GM18519 (cell line): ENCODE data around the gene PTPN14.

Experiments used
- ATAC-seq: cut with Tn5 transposase; IDR thresholded peaks from one replicate; pipeline ENCODE4 v1.9.1; 2021; ENCODE audit warnings: mild to moderate bottlenecking, moderate library complexity; ENCODE audit not compliant: unreplicated experiment, low FRiP score

Gene PTPN14

DNA sequence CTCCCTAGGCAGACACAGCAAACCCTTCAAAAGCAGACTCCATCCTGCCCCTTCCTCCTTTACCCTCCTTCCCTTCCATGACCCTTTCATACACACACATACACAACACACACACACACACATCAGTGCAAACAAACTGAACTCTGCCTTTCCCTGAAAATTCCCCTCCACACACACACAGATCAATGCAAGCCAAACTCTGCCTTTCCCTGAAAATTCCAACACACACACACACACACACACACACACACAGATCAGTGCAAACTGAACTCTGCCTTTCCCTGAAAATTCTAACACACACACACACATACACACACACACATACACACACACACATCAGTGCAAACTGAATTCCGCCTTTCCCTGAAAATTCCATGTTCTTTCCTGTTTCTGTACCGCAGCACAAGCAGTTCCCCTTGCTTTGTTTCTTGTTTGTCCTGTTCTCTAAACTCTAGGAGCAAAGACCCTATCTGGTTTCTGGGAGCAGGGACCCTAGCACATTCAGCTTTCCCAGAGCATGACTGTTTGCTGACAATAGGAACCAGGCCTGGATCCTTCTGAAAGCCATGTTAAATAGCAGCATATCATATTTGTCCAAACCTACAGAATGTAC lies 91.0 kb downstream of the PTPN14 start:
- ATAC-seq, result no peak

DNA sequence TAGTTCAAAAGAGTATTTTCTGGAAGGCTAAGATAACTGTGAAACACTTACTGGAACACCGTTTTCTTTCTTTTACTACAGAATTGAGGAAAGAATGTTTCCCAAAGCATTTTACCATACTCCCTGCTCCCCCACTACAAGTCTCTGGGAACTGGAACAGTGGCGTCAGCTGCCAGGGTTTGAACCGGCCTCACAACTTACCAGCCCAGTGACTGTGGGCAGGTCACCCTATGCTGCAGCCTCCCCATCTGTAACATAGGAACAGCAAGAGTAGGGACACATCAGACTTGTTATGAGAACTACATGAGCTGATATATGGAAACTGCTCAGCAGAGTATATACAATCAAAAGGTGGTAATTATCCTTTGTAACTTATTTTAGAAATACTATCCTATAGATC lies 91.5 kb downstream of the PTPN14 start:
- no peak for ATAC-seq

DNA sequence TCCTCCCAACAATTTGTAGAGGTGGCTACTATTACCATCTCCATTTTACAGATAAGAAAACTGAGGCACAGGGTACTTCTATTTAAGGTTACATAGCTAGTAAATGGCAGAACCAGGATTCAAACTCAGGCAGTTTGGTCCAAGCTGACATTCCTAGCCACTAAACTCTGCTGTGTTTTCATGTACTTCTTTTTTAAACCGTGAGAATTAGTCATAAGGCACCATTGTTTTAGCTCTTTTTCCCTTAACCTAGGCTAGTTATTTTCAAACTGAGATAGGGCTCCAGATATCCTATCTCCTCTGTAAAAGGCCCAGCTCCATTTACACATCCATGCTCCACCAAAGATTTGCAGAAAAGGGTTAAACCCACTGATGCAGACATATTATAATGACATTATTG lies 92.9 kb downstream of the PTPN14 start:
- ATAC-seq, result no peak

DNA sequence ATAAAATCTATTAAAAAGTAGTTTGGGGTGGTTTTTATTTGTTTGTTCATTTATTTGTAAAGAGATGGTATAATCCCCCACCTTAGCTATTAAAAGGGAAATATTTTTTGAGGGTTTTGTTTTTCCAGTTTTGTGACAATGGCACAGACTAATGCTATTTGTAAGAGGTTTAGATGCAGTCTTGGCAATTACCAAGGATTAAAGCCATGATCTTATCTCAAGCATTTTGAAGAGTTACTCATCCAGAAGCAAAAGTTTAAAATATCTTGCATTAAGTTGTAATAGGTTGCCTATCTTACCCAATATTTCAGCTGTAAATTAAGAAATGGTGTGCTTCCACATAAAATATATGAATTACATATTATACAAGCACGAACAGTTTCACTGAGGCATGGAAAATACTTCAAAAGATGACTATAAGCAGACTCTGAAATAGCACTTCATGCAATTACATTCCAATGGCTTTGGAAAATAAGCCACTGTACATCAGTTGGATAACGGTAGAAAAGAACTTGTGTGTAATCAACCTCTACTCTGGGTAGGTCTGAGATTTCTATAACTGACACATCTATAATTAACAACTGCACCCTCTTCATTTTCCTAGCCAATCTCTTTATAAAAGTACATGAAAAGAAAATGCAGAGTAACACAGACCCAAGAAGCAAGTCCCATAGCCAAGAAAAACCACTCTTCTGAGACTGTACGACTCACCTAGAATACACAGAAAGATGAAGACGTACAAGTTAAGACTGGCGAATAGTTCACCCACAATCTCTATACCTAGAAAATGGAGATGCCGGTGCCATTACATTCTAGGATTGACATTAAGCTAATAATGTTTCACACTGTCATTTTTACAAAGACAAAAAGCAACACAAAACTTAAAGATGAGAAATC lies 95.2 kb downstream of the PTPN14 start:
- no peak for ATAC-seq

DNA sequence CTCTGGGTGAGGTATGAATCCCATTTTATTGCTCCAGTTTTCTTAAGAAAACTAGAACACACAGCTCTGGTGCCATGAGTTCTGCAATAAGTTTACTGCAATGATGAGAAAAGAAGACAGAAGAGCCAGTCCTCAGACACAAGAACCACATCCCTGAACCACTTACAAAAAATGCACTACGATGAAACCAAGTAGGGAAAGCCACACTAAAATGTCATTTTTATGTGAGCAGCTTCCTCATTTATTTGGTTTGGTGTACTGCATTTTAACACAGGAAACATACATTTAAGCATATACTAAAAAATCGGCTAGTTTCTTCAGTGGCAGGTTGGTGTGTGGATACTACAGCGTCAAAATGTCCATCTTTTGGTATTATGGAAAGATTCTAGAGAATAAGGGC lies 95.9 kb downstream of the PTPN14 start:
- ATAC-seq, result no peak

DNA sequence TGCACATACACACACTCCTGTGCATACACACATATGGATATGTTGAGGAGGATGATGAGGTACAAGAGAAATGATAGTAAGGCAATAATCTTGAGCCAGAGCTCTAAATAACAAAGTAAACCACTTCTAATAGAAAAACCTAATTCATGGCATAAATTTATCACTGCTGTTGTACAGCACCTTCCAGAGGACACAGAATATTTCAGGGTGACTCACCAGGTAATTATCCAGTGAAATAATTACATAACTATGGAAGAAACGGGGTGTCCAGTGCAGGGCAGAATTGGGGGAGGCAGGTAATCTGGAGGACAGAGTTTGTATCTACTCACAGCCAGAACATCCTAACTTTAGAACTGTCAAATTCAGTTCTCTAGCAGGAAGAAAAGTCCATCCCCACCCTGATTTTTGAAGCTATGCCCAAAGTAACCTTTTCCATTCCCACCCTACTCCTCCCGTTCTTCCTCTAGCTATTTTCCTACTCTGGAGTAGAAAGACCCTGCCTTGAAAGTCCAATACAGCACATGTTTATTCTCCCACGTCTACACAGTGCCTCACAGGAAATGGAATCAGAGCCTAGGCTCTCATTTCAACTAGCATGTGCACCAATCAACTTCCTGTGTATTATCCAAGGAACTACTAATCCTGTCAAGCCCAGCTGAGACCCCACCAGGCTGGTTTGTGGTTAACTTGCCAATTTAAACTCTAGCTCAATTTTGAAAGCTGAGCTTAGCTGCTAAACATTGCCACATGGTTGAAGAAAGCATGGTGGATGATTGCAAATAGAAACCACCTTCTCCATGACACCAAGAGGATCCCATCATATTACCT lies 96.6 kb downstream of the PTPN14 start:
- ATAC-seq, result no peak

DNA sequence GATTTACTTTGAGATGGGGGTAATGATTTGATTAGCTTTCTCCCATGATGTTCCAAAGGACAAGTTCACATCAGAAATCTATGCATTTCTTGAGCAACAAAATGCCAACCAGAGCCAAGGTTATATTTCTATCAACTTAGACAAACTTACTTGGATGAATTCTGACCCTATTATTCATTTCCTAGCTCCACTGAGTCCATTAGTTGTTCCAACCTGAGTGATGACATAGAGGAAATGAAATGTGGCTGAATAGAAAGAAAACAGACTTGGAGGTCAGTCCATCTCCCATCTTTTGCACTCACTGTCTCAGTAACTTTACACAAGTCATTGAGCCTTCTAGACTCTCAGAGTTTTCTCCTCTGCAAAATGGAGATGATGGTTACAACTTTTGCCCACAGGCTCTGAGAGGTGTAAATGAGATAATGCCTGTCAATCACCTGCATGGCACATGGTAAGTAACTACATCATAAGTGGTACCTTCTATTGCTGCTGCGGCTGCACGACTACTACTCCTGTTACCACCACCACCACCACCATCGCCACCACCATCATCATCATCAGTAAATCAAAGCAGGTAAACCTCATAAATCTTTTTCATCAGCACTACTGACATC lies 98.2 kb downstream of the PTPN14 start:
- no peak for ATAC-seq

DNA sequence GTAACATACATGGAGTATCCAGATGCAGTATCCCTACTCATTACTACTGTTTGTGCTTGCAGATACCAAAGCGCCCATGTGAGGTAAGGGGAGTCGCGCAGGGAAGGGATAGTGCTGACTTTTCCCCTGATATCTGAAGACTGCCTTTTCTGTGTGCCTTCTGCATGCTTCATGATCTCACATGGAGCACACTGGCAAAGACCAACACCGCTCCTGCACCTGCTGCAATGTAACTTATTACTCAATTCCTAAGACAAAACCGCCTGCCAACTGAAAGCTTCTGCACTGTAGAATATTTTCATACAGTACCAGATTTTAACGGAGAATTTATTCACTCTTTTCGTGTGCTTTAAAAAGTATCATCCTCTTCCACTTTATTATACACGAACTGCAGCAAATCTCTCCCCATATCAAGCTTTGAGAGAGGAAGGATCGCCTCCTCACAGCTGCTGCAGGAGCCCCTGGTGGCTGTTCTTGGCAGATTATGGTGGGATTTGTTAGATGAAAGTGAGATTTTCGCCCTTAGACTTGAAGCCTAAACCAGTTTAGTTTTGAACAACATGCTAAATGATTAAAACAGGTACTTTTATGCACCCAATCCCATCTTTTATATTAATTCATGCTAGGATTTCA lies 99.1 kb downstream of the PTPN14 start:
- no peak for ATAC-seq

DNA sequence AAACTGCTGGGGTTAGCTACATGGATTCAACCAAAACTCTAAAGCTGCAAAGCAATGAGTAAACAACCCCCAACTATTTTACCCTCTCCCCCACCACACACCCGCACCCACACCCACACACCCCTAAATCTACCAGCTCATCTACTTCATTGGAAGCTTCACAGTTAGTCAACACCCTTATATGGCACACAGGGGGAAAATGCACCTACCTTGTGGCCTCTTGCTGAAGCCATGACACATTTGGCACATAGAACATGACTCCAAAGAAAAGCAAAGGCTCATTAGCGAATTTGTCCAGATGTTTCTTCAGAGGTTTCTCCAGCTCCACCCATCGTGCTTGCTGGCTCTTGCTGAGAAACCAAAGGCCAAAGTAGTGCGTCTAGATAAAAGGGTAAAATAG lies 99.8 kb downstream of the PTPN14 start:
- ATAC-seq, result no peak

DNA sequence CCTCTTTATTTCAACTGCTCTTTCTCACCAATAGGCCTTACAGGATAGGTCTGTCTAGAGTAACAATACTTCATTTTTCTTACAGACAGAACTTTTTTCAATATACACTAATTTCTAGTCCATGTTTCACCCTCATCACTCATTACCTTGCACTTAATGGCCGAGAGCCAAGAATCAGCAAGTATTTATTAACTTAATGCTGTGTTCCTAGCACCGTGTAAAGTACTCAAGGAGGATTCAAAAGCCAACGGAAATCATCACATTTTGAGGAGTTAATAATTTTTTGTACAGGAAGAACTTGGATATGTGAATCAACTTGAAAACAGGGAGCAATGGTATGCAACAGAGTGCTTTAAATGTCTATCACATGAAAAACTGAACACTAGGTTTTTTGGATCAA lies 102.0 kb downstream of the PTPN14 start:
- no peak for ATAC-seq

DNA sequence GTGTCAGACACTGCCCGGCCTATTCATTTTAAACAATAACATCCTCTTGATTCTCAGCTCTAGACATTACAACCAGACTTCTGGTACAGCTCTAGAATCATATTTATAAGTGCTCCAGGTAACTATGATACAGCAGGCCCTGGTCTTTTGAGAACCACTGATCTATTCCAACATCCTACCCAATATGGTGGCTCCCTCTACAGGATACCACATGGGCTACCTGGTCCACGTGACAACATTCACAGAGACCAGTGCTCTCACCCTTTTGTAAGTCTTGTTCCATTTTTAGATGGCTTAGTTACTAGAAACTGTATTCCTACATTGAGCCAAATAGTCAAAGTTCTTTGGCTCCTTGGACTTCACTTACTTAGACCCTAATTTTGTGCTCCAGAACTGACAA lies 102.9 kb downstream of the PTPN14 start:
- no peak for ATAC-seq

DNA sequence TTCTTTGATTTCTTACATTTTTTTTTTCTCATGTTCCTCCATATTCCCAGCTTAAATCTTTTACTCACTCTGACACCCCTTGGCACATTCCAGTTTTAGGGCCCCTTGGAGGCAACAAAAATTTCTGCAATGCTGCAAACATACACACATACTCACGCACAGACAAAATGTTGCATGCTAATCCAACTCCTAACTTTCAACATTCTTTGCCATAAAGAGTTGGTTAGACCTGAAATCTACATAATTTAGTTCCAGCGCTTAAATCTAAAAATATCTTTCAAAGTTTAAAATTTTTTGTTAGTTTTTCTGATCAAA lies 103.9 kb downstream of the PTPN14 start:
- no peak for ATAC-seq

DNA sequence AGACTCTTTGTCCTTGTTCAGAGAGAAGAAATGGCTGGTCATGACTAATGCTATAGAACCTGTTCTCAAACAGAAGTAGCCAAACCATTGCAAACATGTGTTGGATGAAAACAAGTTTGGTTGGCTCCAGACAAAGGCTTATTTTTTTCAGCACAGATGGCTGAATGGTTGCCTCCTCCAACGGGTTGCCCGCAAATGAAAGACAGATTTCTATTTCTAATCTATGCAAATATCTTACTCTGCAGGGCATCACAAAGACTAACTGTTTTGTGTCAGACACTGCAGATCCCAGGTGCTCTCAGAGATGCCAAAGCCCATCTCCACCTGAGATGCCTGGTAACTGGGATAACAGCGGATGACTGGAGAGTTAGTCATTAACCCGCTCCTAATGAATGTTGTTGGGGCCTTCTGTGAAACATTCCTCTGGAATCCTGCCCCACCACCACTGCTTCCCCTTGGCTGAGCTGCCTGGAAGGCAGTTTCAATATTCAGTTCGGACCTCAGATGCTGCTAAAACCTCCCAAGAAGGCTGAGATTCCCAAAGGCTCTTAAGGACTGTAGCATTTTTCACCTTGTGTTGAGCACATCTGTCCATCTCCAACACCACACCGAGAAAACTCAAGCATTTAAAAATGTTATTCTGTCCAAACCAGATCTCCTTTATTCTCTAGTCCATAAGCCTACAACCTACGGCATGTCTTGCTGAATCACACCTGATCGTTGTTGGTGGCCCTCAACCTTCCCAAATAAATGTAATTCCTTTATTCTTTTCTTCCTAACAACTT lies 104.4 kb downstream of the PTPN14 start:
- no peak for ATAC-seq

DNA sequence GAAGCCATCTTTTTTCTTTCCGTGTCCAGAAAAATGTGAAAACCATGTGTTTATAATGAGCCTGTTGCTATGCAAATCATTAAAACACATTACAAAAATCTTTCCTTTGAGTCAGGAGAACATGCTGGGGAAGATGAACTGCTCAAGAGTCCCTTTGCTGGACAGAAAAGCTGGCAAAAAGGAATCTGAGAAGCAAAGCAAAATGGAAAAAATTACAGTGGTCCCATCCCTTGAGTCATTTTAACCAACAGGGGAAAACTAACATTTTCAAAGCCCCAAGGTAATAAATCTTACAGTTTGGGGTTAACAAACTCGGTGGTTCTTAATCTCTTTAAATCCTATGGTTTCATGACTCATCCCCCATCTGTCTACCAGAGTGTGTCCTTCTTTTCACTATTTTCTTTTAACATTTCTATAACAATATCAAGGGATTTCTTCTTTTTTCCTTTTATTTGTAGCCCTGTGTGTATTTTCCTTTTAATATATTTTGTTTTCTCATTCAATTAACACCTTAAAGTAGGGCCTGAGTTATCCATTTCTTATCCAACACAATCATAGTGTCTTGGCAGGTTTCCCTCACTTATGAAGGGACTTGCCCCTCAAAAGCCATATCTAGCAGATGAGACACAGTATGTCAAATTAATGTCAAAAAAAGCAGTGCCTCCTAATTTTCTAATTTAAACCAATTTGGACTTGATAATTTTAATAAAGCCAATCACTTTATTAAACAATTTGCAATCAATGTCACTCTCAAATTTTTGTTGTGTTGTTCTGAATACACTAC lies 105.4 kb downstream of the PTPN14 start:
- no peak for ATAC-seq

DNA sequence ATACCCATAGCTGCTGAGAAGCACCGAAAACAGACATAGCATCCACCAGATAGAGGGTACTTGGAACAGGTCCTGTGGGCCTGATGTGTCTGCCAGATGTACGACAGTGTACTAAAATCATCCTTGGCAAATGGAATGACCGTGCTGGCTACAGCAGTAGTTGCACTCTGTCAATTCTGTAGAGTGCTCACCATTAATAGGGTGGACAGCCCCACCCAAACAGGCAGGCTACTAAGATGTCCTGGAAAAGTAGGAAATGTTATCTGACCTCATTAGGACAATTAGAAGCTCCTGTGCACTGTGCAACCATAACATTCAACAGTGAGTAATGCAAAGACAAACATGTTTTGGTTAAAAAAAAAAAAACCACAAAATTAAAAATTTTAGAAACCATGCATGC lies 106.2 kb downstream of the PTPN14 start:
- no peak for ATAC-seq

DNA sequence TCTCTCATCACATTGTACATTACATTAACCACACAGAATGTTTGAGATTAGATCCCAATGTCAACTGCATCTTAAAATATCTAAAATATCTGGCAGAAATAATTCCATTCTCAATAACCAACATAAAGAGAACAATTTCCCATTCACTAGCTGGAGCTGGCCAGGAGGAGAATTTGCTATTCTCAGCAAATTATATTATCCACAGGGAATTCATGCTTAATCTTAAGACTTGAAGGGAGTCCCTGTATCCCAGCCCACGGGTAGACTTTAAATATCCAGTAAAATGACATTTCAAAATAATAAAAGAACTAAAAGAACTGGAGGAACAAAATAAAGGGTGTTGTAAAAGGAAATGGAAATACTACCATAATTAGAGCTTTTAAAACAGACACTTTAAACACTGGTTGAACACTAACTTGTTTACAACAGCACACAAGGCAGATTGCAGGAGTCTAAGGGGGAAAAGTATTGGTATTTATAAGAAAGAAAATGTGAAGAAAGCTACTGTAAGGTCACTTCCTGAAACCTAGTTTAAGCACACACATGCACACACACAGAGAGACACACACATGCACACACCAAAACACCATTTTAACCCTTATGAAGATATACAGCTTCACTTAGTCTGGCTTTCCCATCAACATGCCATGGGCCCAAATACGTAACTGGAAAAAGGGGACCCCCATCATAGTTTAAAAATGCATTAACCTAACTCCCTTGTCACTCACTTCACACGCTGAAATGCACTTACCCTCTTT lies 107.0 kb downstream of the PTPN14 start:
- ATAC-seq, result no peak

DNA sequence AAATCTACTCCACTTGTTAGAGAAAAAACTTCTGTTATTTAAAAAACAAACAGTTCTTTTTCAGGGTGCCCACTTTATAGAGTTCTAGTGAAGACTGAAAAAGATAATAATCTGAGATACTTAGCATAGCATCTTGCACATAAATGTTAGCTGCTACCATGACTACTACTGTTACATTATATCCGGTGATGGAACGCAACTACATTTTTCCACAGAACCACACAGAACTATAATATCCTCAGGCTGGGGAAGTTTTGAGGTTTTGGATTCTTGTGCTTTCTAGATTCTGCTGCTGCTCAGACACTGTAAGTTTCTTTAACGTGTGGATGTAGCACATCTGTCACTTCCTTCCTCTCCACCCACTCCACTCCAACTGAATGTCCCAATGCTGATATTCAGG lies 110.3 kb downstream of the PTPN14 start:
- ATAC-seq, result no peak

DNA sequence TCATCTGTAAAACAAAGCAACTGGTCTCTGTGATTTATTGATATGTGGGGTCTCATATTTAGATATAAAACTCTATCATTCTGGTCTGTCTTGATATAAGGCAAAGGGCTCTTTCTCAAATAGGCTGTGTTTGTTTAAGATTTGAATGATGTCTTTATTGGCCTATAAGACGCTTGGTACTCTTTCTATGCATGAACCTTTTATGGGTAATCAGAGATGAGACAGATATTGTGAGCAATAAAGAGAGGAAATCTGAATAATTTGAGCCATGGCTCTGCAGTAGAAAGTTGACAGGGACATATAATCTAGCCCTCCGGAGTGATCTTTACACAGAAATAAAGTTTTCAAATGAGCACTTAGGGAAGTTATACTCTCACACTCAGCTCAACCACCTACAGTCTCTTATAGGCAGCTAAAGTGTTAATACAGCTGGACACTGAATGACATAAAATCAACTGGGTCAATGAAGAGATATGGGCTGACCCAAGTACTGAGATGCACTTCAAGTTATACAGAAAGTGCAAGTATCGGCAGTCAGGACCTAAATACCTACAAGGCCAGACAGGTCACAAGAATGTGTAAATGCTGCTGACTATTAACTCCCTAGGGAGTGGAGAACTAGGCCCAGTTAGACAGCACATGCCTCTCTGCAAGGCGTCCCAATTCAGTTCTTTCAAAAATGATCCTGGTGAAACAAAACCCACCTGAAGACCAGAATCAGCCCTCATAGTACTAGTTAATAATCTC lies 111.0 kb downstream of the PTPN14 start:
- ATAC-seq, result no peak
